Natural killer cell treated with Interleukin-12 subunit alpha and Interleukin-12 subunit beta and Interleukin-15 and Interleukin-18, amount 100 ng/mL, for 72 hours (primary cell): ENCODE measurements around the gene BRDT. TPM values are rescaled to one million over a fixed set of nuclear protein-coding genes. Genes with fewer than 3 reads are reported as not detected.

Source experiments
- ATAC-seq, 2 donors: fragments of 150-1000 bp; cut with Tn5 transposase in 1 of 2; sonication (Bioruptor Pico), chemical (Tn5 transposase) in 1 of 2; 2 replicates each; pipeline ENCODE4 v1.10.0; 2021
- DNase-seq: peaks from one replicate; pipeline ENCODE4 v3.0.0; 2022; ENCODE audit warnings: low spot score
- H3K27ac Mint-ChIP-seq, 2 donors: 1 replicate in 1 of 2; 2 replicates in 1 of 2; pipeline ENCODE4 v1.8.0; 2022; ENCODE audit warnings: mixed read lengths in 2 of 2, mild to moderate bottlenecking in 1 of 2, moderate library complexity in 1 of 2
- H3K27me3 Mint-ChIP-seq, 2 donors: 1 replicate in 1 of 2; 2 replicates in 1 of 2; pipeline ENCODE4 v1.8.0; 2022; ENCODE audit warnings: mixed read lengths in 2 of 2
- H3K36me3 Mint-ChIP-seq: one replicate; pipeline ENCODE4 v1.8.0; 2022; ENCODE audit warnings: mixed read lengths
- H3K4me1 Mint-ChIP-seq, 2 donors: 1 replicate in 1 of 2; 2 replicates in 1 of 2; pipeline ENCODE4 v1.8.0; 2022; ENCODE audit warnings: low read depth in 2 of 2, mixed read lengths in 2 of 2, mild to moderate bottlenecking in 1 of 2
- H3K4me3 Mint-ChIP-seq: one replicate; pipeline ENCODE4 v1.8.0; 2022; ENCODE audit warnings: mixed read lengths
- H3K9me3 Mint-ChIP-seq: 2 replicates; pipeline ENCODE4 v1.8.0; 2022; ENCODE audit warnings: mixed read lengths
- total RNA-seq, 2 donors: library from RNA; stranded (reverse); gene quantifications; one replicate each; pipeline ENCODE4 v1.2.3, GENCODE V29; 2022

BRDT gene
- not detected for total RNA-seq

DNA sequence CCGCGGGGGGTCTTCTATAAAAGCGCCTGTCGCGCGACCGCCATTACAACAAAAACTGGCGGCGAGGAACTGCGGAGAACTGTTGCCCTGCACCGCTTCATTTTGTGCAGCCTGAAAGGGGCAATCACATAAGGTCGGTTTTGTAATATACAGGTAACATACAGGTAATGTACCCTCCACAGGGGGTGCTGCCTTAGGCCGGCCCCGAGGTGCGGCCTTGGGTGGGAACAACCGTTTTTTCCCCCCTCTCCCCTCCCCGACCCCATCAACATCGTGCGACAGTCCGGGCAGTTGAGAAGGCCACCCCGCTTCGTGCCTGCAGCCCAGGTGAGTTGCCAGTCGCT lies at the start of gene BRDT:
Gene BRDT (plus strand): TSS at position 46 of the 344 bp plus-strand sequence. CDS start 13,354 bp downstream, outside the sequence.
- H3K36me3 Mint-ChIP-seq = no peaks in the 10 kb centered on the region
- peak within 1 kb of the TSS; percentile 72 to 76 for H3K27ac Mint-ChIP-seq
- H3K27me3 Mint-ChIP-seq = peaks cover 0 to 10% of the 10 kb centered on the region in 2 donors
- H3K4me1 Mint-ChIP-seq = peaks cover 20 to 21% of the 10 kb centered on the region in 2 donors
- ATAC-seq (peak in 1 of 2 donors; percentile 2), DNase-seq (no peak)
- peak within 1 kb of the TSS; percentile 78 for H3K4me3 Mint-ChIP-seq
- H3K9me3 Mint-ChIP-seq = no peaks in the 10 kb centered on the region

DNA sequence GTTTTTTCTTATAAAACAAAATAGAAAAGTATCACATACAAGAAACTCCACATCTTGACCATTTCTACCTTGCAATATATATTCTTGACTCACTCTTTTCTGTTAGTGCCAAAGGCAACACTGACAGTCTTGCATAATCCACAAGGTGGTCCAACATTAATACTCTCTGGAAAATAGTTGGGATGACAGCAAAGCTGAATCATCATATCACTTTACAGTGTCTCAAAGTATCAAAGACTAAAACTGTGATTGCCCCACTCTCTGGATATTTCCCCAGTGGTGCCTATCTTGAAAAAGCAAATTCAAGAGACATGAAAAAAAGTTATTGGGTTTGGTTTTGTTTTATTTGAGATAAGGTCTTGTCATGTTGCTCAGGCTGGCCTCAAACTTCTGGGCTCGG lies 48.6 kb upstream of the BRDT start:
- ATAC-seq = no peak
- H3K4me3 Mint-ChIP-seq = no peak overlapping the region
- H3K27ac Mint-ChIP-seq = no peak overlapping the region

GRCh38 chr1:91901231-91901630 lies 48.0 kb upstream of the BRDT start:
- Mint-ChIP-seq H3K27ac (no peak overlapping the region), H3K4me3 (no peak overlapping the region), H3K4me1 (peaks cover 0 to 2% of the 10 kb centered on the region in 2 donors), H3K9me3 (no peaks in the 10 kb centered on the region), H3K27me3 (no peaks in the 10 kb centered on the region), H3K36me3 (no peaks in the 10 kb centered on the region)
- no peak for ATAC-seq
- no peak for DNase-seq

More for the DNA sequence above, 48.6 kb upstream of the BRDT start:
- H3K9me3 Mint-ChIP-seq = peaks cover 4% of the 10 kb centered on the region
- DNase-seq = no peak
- H3K27me3 Mint-ChIP-seq = no peaks in the 10 kb centered on the region
- no peaks in the 10 kb centered on the region for H3K36me3 Mint-ChIP-seq
- H3K4me1 Mint-ChIP-seq = peaks cover 7 to 9% of the 10 kb centered on the region in 2 donors

DNA sequence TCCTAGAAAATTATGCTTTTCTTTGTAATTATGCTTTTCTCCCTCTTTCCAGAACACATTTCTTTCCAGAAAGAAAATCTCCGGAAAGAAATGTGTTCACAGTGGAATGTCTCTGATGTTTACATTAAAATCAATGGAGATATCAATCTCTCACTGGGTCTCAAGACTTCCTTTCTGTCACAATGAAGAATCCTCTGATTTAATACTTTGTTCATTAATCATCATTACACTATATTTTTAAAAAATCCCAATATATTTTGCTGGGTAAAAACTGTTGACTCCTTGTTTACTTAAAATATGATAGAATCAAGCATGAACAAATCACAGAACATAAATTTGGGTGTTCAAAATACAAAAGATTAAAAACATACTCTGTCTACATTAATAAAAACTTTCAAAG lies 36.9 kb upstream of the BRDT start:
- no peak overlapping the region for H3K27ac Mint-ChIP-seq
- H3K27me3 Mint-ChIP-seq = no peaks in the 10 kb centered on the region
- no peak for ATAC-seq
- DNase-seq = no peak
- H3K36me3 Mint-ChIP-seq = no peaks in the 10 kb centered on the region
- no peaks in the 10 kb centered on the region for H3K4me1 Mint-ChIP-seq
- no peak overlapping the region for H3K4me3 Mint-ChIP-seq
- no peaks in the 10 kb centered on the region for H3K9me3 Mint-ChIP-seq

GRCh38 chr1:91913018-91913417 lies 36.2 kb upstream of the BRDT start:
- H3K27ac Mint-ChIP-seq = no peak overlapping the region
- H3K27me3 Mint-ChIP-seq = no peaks in the 10 kb centered on the region
- no peaks in the 10 kb centered on the region for H3K9me3 Mint-ChIP-seq

GRCh38 chr1:91916046-91916445 lies 33.2 kb upstream of the BRDT start:
- no peaks in the 10 kb centered on the region for H3K4me1 Mint-ChIP-seq
- H3K36me3 Mint-ChIP-seq = no peaks in the 10 kb centered on the region
- no peaks in the 10 kb centered on the region for H3K9me3 Mint-ChIP-seq
- no peaks in the 10 kb centered on the region for H3K27me3 Mint-ChIP-seq
- no peak overlapping the region for H3K4me3 Mint-ChIP-seq
- peak overlapping the region in 1 of 2 donors; percentile 57 for H3K27ac Mint-ChIP-seq
- DNase-seq (no peak), ATAC-seq (no peak)

More at GRCh38 chr1:91913018-91913417, 36.2 kb upstream of the BRDT start:
- Mint-ChIP-seq H3K4me3 (no peak overlapping the region), H3K4me1 (no peaks in the 10 kb centered on the region), H3K36me3 (no peaks in the 10 kb centered on the region)
- DNase-seq (no peak), ATAC-seq (no peak)

DNA sequence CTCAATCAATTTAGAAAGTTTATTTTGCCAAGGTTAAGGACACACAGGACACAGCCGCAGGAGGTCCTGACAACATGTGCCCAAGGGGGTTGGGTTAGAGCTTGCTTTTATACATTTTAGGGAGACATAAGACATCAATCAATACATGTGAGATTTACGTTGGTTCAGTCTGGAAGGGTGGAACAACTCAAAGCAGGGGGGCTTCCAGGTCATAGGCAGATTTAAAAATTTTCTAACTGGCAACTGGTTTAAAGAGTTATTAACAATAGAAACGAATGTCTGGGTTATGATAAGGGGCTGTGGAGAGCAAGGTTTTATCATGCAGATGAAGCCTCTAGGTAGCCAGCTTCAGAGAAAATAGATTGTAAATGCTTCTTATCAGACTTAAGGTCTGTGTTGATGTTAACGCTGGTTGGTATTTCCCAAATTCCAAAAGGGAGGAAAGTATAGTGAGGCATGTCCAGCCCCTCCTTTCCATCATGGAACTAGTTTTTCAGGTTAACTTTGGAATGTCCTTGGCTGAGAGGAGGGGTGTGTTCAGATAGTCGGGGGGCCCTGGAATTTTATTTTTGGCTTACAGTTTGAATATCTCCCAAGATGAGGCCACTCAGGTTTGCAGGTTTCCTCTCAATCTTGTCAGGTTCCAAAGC lies 32.3 kb upstream of the BRDT start:
- DNase-seq (no peak), ATAC-seq (no peak)
- H3K27me3 Mint-ChIP-seq = no peaks in the 10 kb centered on the region
- no peaks in the 10 kb centered on the region for H3K36me3 Mint-ChIP-seq
- H3K27ac Mint-ChIP-seq = no peak overlapping the region
- no peaks in the 10 kb centered on the region for H3K4me1 Mint-ChIP-seq
- no peak overlapping the region for H3K4me3 Mint-ChIP-seq
- H3K9me3 Mint-ChIP-seq = no peaks in the 10 kb centered on the region

DNA sequence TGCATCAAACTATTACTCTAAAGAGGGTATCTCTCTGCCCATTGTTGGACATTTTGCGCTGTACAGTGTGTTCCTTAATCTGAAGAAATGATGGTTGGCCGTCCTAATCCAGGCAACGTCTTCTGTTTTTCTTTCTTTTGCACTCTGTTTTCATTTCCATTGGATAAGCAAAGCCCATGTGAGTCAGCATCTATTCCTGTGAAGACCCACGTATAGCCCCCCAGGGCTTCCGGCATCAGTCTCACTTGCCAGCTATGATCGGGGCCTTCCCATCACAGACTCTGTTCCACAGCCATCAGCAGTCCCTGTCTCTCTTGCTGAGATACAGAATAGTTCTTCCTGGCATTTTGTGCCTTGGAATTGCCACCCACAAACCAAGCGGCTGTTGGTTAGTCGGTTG lies 29.2 kb upstream of the BRDT start:
- ATAC-seq (no peak), DNase-seq (no peak)
- Mint-ChIP-seq H3K4me3 (no peak overlapping the region), H3K9me3 (peaks cover 2% of the 10 kb centered on the region), H3K27ac (peak overlapping the region in 1 of 2 donors; percentile 28), H3K36me3 (no peaks in the 10 kb centered on the region), H3K4me1 (peaks cover 8 to 9% of the 10 kb centered on the region in 2 donors), H3K27me3 (no peaks in the 10 kb centered on the region)

GRCh38 chr1:91924146-91924545 lies 25.1 kb upstream of the BRDT start:
- H3K9me3 Mint-ChIP-seq = peaks cover 2% of the 10 kb centered on the region
- H3K27ac Mint-ChIP-seq = peak overlapping the region; percentile 32 to 63

GRCh38 chr1:91925644-91926435 lies 23.4 kb upstream of the BRDT start:
- peak overlapping the region in 1 of 2 donors; percentile 74 for H3K27ac Mint-ChIP-seq
- H3K9me3 Mint-ChIP-seq = peaks cover 2% of the 10 kb centered on the region

More at GRCh38 chr1:91924146-91924545, 25.1 kb upstream of the BRDT start:
- Mint-ChIP-seq H3K36me3 (no peaks in the 10 kb centered on the region), H3K27me3 (no peaks in the 10 kb centered on the region), H3K4me1 (peaks cover 9 to 16% of the 10 kb centered on the region in 2 donors), H3K4me3 (peak overlapping the region; percentile 12)
- ATAC-seq (no peak), DNase-seq (no peak)

DNA sequence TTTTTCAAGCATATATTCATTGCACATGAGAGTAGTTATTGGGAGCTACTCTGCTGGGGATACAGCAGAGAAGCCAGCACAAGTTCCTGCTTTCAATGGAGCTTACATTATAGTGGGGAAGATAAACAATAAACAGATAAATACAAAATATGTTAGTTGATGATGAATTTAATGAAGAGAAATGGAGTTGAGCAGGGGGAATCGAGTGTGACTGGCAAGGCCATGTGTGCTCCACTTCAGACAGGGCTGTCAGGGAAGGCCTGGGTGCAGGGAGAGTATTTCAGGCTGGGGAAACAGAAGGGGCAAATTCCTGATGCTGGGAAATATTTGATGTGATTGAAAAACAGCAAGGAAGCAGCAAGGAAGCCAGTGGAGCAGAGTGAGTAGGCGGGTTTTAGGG lies 21.2 kb upstream of the BRDT start:
- Mint-ChIP-seq H3K27ac (no peak overlapping the region), H3K4me3 (no peak overlapping the region), H3K27me3 (no peaks in the 10 kb centered on the region), H3K9me3 (peaks cover 2% of the 10 kb centered on the region), H3K36me3 (no peaks in the 10 kb centered on the region), H3K4me1 (peaks cover 9 to 16% of the 10 kb centered on the region in 2 donors)
- ATAC-seq (no peak), DNase-seq (no peak)

More at GRCh38 chr1:91925644-91926435, 23.4 kb upstream of the BRDT start:
- DNase-seq = no peak
- Mint-ChIP-seq H3K4me3 (no peak overlapping the region), H3K27me3 (no peaks in the 10 kb centered on the region), H3K4me1 (peaks cover 9 to 16% of the 10 kb centered on the region in 2 donors), H3K36me3 (no peaks in the 10 kb centered on the region)
- no peak for ATAC-seq

DNA sequence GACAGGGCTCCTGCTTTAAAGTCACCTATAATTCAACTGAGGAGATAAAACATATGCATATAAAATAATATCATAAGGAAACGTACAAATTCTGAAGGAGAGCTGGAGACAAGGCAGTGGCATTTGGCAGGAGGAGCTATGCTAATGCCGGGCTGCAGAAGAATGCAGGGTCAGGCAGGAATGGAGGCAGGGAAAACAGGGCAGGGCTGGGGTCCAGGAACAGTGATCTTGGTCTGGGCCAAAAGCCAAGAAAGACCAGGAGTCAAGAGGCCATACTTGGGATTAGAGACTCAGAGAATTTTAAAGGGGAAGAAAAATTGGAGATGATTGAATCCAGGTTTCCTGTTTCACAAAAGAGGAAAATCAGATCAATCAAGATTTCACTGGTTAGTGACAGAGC lies 20.0 kb upstream of the BRDT start:
- peaks cover 2 to 10% of the 10 kb centered on the region in 2 donors for H3K4me1 Mint-ChIP-seq
- no peaks in the 10 kb centered on the region for H3K27me3 Mint-ChIP-seq
- peak overlapping the region in 1 of 2 donors; percentile 69 for H3K27ac Mint-ChIP-seq
- H3K4me3 Mint-ChIP-seq = no peak overlapping the region
- H3K36me3 Mint-ChIP-seq = no peaks in the 10 kb centered on the region
- DNase-seq = no peak
- H3K9me3 Mint-ChIP-seq = peaks cover 1% of the 10 kb centered on the region
- ATAC-seq = no peak

DNA sequence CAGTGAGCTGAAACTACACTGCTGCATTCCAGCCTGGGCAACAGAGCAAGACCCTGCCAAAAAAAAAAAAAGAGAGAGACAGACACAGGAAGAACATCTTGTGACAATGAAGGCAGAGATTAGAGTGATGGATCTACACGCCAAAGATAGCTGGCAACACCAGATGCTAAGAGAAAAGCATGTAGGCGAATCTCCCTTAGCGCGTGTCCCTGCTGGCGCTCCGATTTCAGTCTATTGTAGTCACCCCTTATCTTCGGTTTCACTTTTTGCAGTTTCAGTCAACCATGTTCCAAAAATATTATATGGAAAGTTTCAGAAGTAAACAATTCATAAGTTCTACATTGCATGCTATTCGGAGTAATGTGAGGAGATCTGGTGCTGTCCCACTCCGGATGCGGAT lies 11.6 kb upstream of the BRDT start:
- Mint-ChIP-seq H3K27ac (no peak overlapping the region), H3K9me3 (no peaks in the 10 kb centered on the region), H3K36me3 (no peaks in the 10 kb centered on the region), H3K4me3 (no peak overlapping the region), H3K4me1 (no peaks in the 10 kb centered on the region), H3K27me3 (peaks cover 0 to 2% of the 10 kb centered on the region in 2 donors)
- no peak for DNase-seq
- ATAC-seq = no peak

GRCh38 chr1:91940496-91940895 lies 8.7 kb upstream of the BRDT start:
- H3K4me3 Mint-ChIP-seq = no peak overlapping the region
- ATAC-seq = no peak
- no peak for DNase-seq
- no peak overlapping the region for H3K27ac Mint-ChIP-seq
- no peaks in the 10 kb centered on the region for H3K4me1 Mint-ChIP-seq
- no peaks in the 10 kb centered on the region for H3K9me3 Mint-ChIP-seq
- H3K36me3 Mint-ChIP-seq = no peaks in the 10 kb centered on the region
- H3K27me3 Mint-ChIP-seq = no peaks in the 10 kb centered on the region
